ENCODE measurements around the gene BET1.

The BET1 gene

DNA sequence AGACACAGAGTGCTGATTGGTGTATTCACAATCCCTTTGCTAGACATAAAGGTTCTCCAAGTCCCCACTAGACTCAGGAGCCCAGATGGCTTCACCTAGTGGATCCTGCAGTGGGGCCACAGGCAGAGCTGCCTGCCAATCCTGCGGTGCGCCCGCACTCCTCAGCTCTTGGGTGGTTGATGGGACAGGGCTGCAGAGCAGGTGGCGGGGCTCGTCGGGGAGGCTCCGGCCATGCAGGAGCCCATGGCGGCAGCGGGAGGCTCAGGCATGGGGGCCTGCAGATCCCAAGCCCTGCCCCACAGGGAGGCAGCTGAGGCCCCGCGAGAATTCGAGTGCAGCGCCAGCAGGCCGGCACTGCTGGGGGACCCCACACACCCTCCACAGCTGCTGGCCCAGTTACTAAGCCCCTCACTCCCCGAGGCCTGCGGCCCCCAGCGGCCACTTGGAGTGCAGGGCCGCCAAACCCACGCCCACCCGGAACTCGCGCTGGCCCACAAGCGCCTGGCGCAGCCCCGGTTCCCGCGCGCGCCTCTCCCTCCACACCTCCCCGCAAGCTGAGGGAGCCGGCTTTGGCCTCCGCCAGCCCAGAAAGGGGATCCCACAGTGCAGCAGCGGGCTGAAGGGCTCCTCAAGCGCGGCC lies 7.7 kb upstream of the BET1 start:
- DNase-seq = no peak

DNA sequence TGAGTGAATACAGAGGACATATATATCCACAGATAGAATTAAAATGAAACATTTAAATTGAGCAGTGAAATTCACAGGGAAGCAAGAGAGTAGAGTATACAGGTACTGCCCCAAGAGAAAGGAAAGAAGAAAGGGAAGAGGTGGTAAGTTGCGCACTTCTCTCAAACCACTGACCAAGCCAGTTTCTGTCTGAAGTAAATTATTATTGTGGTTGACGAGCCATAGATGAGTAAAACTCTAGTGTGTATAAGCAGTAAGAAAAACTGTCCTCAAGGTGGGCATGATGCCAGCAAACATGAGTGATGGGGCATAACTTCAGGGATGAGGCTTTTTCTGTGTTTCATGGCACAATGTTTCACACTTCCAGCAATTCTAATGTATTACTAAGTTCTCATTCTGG lies 4.4 kb upstream of the BET1 start:
- no peak for DNase-seq

GRCh38 chr7:94005753-94006152 lies 1.6 kb upstream of the BET1 start:
- no peak for DNase-seq

DNA sequence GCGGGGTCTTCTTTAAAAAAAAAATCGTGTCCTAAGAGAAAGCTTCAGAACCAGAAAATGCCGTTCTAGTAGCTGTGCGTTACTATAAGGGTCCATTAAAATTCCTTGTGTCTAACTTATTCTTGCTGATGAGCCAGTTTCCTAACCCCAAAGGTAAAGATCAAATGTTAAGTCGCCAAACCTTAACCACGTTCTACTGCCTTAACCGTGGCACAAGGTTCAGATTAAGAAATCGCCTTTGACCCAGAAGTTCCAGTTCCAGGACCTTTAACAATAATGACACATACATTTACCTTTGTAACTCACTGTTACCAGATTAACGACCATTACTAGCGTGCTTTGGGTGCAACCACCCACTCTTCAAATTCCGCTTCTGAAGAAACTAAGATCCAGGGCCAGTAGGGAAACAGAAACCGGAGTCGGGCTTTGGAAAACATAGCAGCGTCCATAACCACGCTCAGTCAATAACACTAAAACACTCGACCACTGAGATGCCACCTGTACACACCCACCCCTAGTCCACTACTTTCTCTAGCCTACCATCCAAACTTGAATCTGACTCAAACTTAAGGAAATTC lies 620 bp downstream of the BET1 start:
- no peak for DNase-seq

DNA sequence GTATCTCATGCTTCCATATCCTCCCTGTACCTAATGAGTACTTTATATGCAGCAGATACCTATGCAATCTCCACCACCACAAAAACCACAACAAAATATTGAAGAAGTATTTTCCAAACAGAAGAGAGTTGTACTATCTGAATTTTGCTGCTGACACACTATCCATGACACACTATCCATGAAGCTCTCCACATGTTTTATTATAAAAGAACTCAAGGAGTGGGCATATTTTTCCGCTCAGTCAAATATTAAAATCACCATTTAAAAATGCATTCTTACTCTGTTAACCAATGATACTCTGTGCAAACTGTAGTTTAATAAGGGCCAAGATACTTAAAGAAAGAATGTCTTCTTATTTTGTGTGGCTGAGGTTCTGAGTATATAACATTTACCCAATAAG lies 2.8 kb downstream of the BET1 start:
- DNase-seq = no peak

DNA sequence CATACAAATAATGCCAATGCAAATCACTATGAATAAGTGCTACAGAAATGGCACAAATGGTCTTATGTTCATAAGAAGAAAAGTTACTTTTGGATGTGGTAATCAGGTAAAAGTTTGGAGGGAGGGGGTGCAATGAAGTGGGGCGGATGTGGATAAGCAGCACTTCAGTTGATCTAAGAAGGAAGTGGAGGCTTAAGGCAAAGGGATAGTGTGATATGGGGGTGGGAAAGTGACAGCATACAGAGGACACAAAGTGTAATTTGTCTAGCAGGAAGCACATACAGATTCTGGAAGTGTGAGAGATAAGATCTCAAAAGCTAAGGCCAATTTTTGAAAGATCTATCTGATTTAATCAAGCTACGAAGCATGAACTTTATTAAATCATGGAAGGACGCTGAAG lies 6.3 kb downstream of the BET1 start:
- no peak for DNase-seq

GRCh38 chr7:93992421-93993110 lies 11.6 kb downstream of the BET1 start:
- DNase-seq = no peak

- no peak for DNase-seq
Measured at GRCh38 chr7:93987297-93987696, 16.9 kb downstream of the BET1 start.

- DNase-seq = no peak
Measured at GRCh38 chr7:93985101-93985500, 19.1 kb downstream of the BET1 start.

DNA sequence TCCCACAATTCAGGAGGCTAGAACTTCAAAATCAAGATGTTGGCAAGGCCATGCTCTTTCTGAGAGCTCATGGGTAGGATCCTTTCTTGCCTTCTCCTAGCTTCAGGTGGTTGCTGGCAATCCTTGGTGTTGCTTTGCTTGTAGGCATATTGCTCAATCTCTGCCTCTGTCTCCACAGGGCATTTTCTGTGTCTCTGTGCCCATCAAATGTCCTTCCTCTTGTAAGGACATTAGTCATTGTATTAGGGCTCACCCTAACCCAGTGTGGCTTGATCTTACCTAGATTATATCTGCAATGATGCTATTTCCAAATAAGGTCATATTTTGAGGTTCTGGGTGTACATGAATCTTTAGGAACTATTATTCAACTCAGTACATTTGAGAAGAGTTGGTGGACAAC lies 20.1 kb downstream of the BET1 start:
- no peak for DNase-seq

- no peak for DNase-seq
Measured at GRCh38 chr7:93981480-93981874, 22.7 kb downstream of the BET1 start.

GRCh38 chr7:93980744-93981479 lies 23.2 kb downstream of the BET1 start:
- no peak for DNase-seq

- DNase-seq = no peak
Measured at GRCh38 chr7:93977211-93977950, 26.8 kb downstream of the BET1 start.

DNA sequence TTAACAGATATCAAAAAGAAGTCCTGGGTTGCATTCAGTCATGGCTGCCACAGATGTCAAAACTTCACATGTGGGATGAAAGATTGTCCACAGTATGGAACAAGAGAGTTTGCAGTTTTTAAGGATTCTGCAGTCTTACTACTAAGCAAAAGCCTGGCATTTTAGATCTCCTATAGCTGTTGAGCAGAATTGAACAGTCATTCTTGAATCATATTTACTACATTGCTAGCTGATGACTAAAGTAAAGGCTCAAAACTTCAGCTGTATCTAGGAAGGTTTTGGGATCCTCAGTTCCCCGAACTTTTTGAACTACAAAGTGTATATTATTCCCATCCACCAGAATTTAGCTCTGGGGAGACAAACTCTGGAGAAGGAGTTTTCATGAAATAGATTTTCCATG lies 31.0 kb downstream of the BET1 start:
- no peak for DNase-seq

- no peak for DNase-seq
Measured at GRCh38 chr7:93972029-93972725, 32.0 kb downstream of the BET1 start.

- no peak for DNase-seq
Measured at GRCh38 chr7:93968911-93969620, 35.1 kb downstream of the BET1 start.

DNA sequence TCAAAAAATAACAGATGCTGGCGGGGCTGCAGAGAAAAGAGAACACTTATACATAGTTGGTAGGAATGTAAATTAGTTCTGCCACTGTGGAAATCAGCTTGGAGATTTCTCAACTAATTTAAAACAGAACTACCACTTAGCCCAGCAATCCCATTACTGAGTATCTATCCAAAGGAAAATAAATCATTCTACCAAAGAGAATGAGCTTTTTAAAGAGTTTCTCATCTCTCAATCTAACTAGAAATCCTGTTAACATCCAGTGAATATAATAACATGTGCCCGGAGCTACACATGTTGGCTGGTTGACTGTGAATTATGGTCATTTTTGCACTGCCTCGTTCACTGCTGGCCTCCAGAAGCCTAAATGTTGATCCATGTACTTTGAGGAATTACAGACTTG lies 39.3 kb downstream of the BET1 start:
- no peak for DNase-seq

DNA sequence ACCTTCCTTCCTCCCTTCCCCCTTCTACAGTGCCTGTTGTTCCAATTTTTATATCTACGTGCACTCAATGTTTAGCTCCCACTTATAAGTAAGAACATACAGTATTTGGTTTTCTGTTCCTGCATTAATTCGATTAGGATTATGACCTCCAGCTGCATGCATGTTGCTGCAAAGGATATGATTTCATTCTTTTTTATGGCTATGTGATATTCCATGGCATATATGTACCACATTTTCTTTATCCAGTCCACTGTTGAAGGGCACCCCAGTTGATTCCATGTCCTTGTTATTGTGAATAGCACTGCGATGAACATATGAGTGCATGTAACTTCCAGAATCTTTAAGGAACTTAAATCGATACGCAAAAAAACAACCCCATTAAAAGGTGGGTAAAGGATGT lies 39.9 kb downstream of the BET1 start:
- no peak for DNase-seq

- no peak for DNase-seq
Measured at GRCh38 chr7:93960986-93961385, 43.2 kb downstream of the BET1 start.

DNA sequence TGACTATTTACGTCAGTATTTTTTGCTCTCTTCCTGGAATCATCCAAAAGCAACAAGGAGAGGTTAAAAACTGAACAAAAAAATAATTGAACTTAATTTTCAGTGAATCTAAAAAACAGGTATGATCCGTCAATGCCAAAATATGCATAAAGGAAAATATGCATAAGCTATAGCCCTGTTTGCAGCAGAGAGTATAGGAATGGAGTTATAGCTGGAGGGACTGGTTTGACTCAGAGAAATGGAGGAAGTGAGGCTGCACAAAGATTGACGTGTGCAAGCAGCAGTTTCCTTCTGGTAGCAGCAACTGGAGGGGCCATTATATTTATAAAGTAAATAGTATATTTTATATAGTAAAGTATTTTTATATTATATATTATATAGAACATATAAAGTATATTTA lies 45.5 kb downstream of the BET1 start:
- no peak for DNase-seq

DNA sequence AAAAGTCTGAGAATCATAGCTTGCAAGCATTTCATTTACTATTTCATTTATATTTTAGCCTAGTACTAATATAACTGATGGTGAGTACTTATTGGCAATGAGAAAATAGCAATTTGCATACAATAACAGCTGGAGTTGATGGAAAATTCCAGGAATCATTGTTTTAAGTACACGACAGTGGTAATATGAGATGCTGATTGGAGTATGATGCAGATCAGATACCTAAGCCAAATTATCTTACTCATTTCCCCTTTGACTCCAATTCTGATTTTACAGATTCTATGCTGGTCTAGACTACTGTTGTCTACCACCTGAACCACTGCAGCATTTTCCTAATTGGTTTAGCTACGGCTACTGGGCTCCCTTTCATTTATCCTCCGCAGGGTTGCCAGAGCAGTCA lies 45.9 kb downstream of the BET1 start:
- DNase-seq = no peak

GRCh38 chr7:93957767-93958166 lies 46.4 kb downstream of the BET1 start:
- no peak for DNase-seq

Measured in activated CD4-positive, alpha-beta T cell treated with anti-CD3 and anti-CD28 coated beads for 4 hours (primary cell).